DOHH2 (cell line): Measurements from ENCODE around the gene METTL27.

ENCODE experiments used
- CTCF ChIP-seq: fragments of 200-600 bp; sonication (generic); IDR thresholded peaks from one replicate; pipeline ENCODE4 v1.5.1; 2014; ENCODE audit warnings: antibody characterized with exemption, mild to moderate bottlenecking, low read depth, low read length; ENCODE audit not compliant: poor library complexity, severe bottlenecking
- EZH2phosphoT487 ChIP-seq: fragments of 200-600 bp; sonication (generic); IDR thresholded peaks from 2 replicates; pipeline ENCODE4 v1.6.1; 2017; ENCODE audit warnings: borderline replicate concordance, mild to moderate bottlenecking, antibody characterized with exemption, low read length, moderate library complexity, mixed read lengths

GRCh38 chr7:73844848-73845460, 2.6 kb upstream of the METTL27 start:
- TF ChIP-seq CTCF, result no peak
- no peak for TF ChIP-seq EZH2phosphoT487
